Body of pancreas (tissue), 4 donors: ENCODE data around the gene LYRM4.

ENCODE experiments used
- POLR2A ChIP-seq, 3 donors: fragments of 450-650 bp; IDR thresholded peaks; one replicate each; pipeline ENCODE4 v1.6.1; 2016; ENCODE audit warnings: antibody characterized with exemption in 3 of 3, mild to moderate bottlenecking in 2 of 3
- TF ChIP-seq, protein P1 (sequence below), 7 experiments: fragments of 450-650 bp in 4 of 7; fragments of 200-600 bp in 3 of 7; sonication (generic) in 3 of 7; IDR thresholded peaks; one replicate each; pipeline ENCODE4 v1.5.1; 2016 to 2019; ENCODE audit warnings: antibody characterized with exemption in 7 of 7

GRCh38 chr6:5093231-5094015 lies 167.3 kb downstream of the LYRM4 start:
- TF ChIP-seq POLR2A (IDR thresholded peaks at IDR 0.05) = no peak
- TF ChIP-seq, protein P1, sequence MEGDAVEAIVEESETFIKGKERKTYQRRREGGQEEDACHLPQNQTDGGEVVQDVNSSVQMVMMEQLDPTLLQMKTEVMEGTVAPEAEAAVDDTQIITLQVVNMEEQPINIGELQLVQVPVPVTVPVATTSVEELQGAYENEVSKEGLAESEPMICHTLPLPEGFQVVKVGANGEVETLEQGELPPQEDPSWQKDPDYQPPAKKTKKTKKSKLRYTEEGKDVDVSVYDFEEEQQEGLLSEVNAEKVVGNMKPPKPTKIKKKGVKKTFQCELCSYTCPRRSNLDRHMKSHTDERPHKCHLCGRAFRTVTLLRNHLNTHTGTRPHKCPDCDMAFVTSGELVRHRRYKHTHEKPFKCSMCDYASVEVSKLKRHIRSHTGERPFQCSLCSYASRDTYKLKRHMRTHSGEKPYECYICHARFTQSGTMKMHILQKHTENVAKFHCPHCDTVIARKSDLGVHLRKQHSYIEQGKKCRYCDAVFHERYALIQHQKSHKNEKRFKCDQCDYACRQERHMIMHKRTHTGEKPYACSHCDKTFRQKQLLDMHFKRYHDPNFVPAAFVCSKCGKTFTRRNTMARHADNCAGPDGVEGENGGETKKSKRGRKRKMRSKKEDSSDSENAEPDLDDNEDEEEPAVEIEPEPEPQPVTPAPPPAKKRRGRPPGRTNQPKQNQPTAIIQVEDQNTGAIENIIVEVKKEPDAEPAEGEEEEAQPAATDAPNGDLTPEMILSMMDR (IDR thresholded peaks at IDR 0.05) = no peak
